Brain microvascular endothelial cell (primary cell): ENCODE data around the gene C10orf120.

Experiments
- DNase-seq: peaks from one replicate; pipeline ENCODE4 v3.0.0-alpha.2; 2020
- H3K27ac ChIP-seq: fragments of 250-450 bp; sonication (Bioruptor Pico); 2 replicates; pipeline ENCODE4 v1.5.1; 2020; ENCODE audit warnings: mild to moderate bottlenecking, moderate library complexity
- H3K27me3 ChIP-seq: fragments of 250-450 bp; sonication (Bioruptor Pico); replicated peaks from 2 replicates; pipeline ENCODE4 v1.5.1; 2020; ENCODE audit warnings: mild to moderate bottlenecking
- H3K36me3 ChIP-seq: fragments of 250-450 bp; sonication (Bioruptor Pico); replicated peaks from 2 replicates; pipeline ENCODE4 v1.5.1; 2020; ENCODE audit warnings: mild to moderate bottlenecking
- H3K4me3 ChIP-seq: 2 replicates; pipeline ENCODE4 v1.5.1; 2011; ENCODE audit warnings: low read depth, mild to moderate bottlenecking, control low read depth, low read length, moderate library complexity
- CTCF ChIP-seq: IDR thresholded peaks from 2 replicates; pipeline ENCODE4 v1.5.1; 2011; ENCODE audit warnings: low read depth, mild to moderate bottlenecking, moderate library complexity, low read length, control low read depth, inconsistent platforms; ENCODE audit errors: missing control alignments
- in situ Hi-C: cut with HindIII; loops from 2 replicates; pipeline ENCODE4 v1.10.0; 2017; ENCODE audit warnings: low sequenced_read_pairs, low pct_ligation_motif_present

C10orf120 gene

DNA sequence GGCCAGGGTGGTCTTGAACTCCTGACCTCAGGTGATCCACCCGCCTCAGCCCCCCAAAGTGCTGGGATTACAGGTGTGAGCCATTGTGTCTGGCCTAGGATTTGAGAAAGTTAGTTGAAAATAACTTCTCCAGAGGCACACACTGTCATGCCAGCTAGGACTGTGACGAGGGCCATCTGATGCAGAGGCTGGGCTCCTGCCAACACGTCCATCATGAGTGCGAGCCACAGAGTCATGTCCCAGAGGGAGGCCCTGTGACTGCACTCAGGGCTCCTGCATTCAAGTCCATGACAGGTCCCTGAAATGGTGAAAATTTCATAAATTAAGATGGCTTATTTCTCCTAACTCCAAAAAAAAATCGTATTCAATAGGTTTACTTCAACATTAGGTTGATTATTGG lies 17.1 kb downstream of the C10orf120 start:
- no peaks in the 10 kb centered on the region for H3K36me3 ChIP-seq
- no peaks in the 10 kb centered on the region for H3K27me3 ChIP-seq
- no peak overlapping the region for H3K27ac ChIP-seq
- DNase-seq: no peak
- H3K4me3 ChIP-seq: no peak overlapping the region
- in situ Hi-C loops: no loop called here
- TF ChIP-seq CTCF: no peak

GRCh38 chr10:122678266-122678665 lies 21.4 kb downstream of the C10orf120 start:
- Histone ChIP-seq H3K27ac (no peak overlapping the region), H3K4me3 (no peak overlapping the region), H3K27me3 (no peaks in the 10 kb centered on the region), H3K36me3 (no peaks in the 10 kb centered on the region)
- in situ Hi-C loops: no loop called here
- DNase-seq: no peak
- no peak for TF ChIP-seq CTCF

DNA sequence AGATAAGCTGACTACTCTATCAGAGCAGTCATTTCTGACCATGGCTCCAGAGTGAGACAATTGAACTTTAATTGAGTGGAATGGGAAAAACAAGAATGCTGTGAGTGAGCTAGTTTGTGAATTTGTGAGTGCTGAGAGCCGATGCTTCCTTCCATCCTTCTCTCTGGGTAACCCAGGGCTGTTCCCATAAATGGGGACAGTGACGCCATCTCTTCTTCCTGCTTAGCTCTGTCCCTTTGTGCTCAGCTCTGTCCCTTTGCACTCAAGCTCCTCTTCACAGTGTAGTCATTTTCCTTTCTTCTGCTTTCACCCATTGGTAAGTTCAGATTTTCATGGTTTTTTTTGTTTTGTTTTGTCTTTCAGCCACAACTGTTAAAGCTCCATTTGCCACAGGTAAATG lies 24.4 kb downstream of the C10orf120 start:
- Histone ChIP-seq H3K36me3 (no peaks in the 10 kb centered on the region), H3K27ac (no peak overlapping the region), H3K27me3 (no peaks in the 10 kb centered on the region), H3K4me3 (no peak overlapping the region)
- TF ChIP-seq CTCF: no peak
- DNase-seq: no peak
- in situ Hi-C loops: no loop called here

DNA sequence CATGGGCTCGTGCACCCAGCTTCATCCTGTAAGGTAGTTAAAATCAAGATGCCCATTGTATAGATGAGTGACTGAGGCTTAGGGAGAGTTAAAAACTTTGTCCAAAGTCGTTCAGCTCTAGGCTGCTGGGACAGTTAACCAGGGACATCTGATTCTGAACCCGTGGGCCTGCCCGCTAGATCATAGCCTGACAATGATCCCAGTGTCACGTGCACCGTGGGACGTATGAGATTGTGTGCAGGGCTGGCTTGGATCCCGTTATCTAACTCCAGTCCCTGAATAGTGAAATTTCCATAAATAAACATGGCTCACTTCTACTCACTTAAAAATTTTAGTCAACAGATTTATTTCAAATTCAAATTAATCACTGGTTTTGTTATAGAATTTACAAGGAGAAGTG lies 24.9 kb downstream of the C10orf120 start:
- TF ChIP-seq CTCF: no peak
- no peak for DNase-seq
- Histone ChIP-seq H3K36me3 (no peaks in the 10 kb centered on the region), H3K27ac (no peak overlapping the region), H3K27me3 (no peaks in the 10 kb centered on the region), H3K4me3 (no peak overlapping the region)
- in situ Hi-C loops: no loop called here

DNA sequence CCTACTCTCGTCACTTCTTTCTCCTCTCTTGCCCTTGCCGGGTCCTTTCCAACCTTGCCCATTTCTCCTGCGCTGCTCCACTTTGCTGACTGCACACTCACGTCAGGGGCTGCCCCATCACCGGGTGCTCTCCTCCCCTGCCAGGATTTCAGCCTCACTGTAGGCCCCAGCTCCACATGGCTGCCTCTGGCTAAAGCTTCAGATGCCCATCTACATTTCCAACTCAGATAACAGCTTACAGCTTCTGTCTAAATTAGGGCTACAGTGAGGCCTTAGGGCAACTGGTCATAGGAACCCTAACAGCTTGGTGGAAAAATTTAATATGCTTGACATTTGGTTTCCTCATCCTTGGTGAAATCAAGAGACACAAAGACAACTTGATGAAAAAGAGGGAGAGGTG lies 25.9 kb downstream of the C10orf120 start:
- Histone ChIP-seq H3K4me3 (no peak overlapping the region), H3K36me3 (no peaks in the 10 kb centered on the region), H3K27me3 (no peaks in the 10 kb centered on the region), H3K27ac (no peak overlapping the region)
- in situ Hi-C loops: no loop called here
- TF ChIP-seq CTCF: no peak
- no peak for DNase-seq

GRCh38 chr10:122673269-122673668 lies 26.4 kb downstream of the C10orf120 start:
- Histone ChIP-seq H3K4me3 (no peak overlapping the region), H3K27ac (no peak overlapping the region), H3K36me3 (no peaks in the 10 kb centered on the region), H3K27me3 (no peaks in the 10 kb centered on the region)
- DNase-seq: no peak
- in situ Hi-C loops: no loop called here
- TF ChIP-seq CTCF: no peak
